Aorta (tissue), 5 donors: ENCODE data around the gene ATXN1. TPM values are rescaled to one million over a fixed set of nuclear protein-coding genes. Genes with fewer than 3 reads are reported as not detected.
A peak's percentile ranks its signal among the peaks of the same experiment; 100 is the strongest.

Experiments
- ATAC-seq: fragments of 200-7000 bp; cut with Tn5 transposase; one replicate; pipeline ENCODE4 v1.9.1; 2022; ENCODE audit warnings: moderate library complexity; ENCODE audit not compliant: low FRiP score
- DNase-seq, 2 donors: peaks; one replicate each; pipeline ENCODE4 v3.0.0-alpha.2; 2020
- H3K27ac ChIP-seq, 2 donors: one replicate each; pipeline ENCODE4 v1.5.1; 2013; ENCODE audit warnings: low read length in 2 of 2, mild to moderate bottlenecking in 2 of 2, moderate library complexity in 2 of 2, control low read depth in 1 of 2, inconsistent platforms in 1 of 2, low read depth in 1 of 2
- H3K27me3 ChIP-seq, 2 donors: one replicate each; pipeline ENCODE4 v1.6.1; 2013; ENCODE audit warnings: control low read depth in 1 of 2, low read length in 1 of 2, mild to moderate bottlenecking in 1 of 2, moderate library complexity in 1 of 2; ENCODE audit not compliant: insufficient read depth in 2 of 2, control insufficient read depth in 1 of 2
- H3K36me3 ChIP-seq, 2 donors: one replicate each; pipeline ENCODE4 v1.6.1; 2013; ENCODE audit warnings: control low read depth in 1 of 2, low read length in 1 of 2, mild to moderate bottlenecking in 1 of 2; ENCODE audit not compliant: insufficient read depth in 2 of 2, control insufficient read depth in 1 of 2
- H3K4me1 ChIP-seq, 2 donors: one replicate each; pipeline ENCODE4 v1.6.1; 2013; ENCODE audit warnings: low read length in 2 of 2, control low read depth in 1 of 2, mild to moderate bottlenecking in 1 of 2, moderate library complexity in 1 of 2; ENCODE audit not compliant: insufficient read depth in 2 of 2, control insufficient read depth in 1 of 2
- H3K4me3 ChIP-seq, 2 donors: one replicate each; pipeline ENCODE4 v1.5.1; 2013; ENCODE audit warnings: low read length in 2 of 2, control low read depth in 1 of 2, mild to moderate bottlenecking in 1 of 2
- H3K9me3 ChIP-seq: one replicate; pipeline ENCODE4 v1.6.1; 2013; ENCODE audit warnings: mild to moderate bottlenecking, low read length; ENCODE audit not compliant: control insufficient read depth
- WGBS, 2 donors: extraction: QIAGEN DNeasy Blood & Tissue Kit; methylation state at CpG; one replicate each; pipeline ENCODE4 v1.1.7; 2013; 5-methylcytosine and 5-hydroxymethylcytosine counted together
- intact Hi-C, 2 donors: fragments of 100-400 bp; cut with DNase I; formaldehyde crosslinking; loops; one replicate each; pipeline versions ENCODE4 v1.14.2 to v1.15.0; 2022
- long read RNA-seq, 2 donors: library from polyadenylated mRNA; unstranded; transcript quantifications; one replicate each; pipeline ENCODE4 v2.0.0, GENCODE V29; 2020 to 2021
- polyA plus RNA-seq, 2 donors: library from polyadenylated mRNA; stranded (reverse); fragments of 200-250 nt; gene quantifications; one replicate each; pipeline ENCODE4 v1.2.3, GENCODE V29; 2013
- total RNA-seq, 2 donors: library from RNA; stranded (reverse); fragmentation: NEBNext Ultra II Directional; extraction: Animal tissue kit (Norgen Biotek cat#: 25700); gene quantifications; one replicate each; pipeline ENCODE4 v1.2.1, GENCODE V29; 2021
- donor health status: healthy with polysubstance abuse.
- donor health status: Bipolar disorder and iron deficiency.
- donor health status: DM: no; HTN: no; CAD: no.
- donor health status: DM: no; HTN: no; CAD: no.
- donor health status: DM: yes; HTN: yes; CAD: no.

Gene ATXN1
- total RNA-seq (10 to 100 TPM; 77.3 to 85.5 TPM), polyA plus RNA-seq (10 to 100 TPM; 11.5 to 14.2 TPM)
- long read RNA-seq, donor 1, partial matches to known transcripts, result 5 of 51 reads
- long read RNA-seq, donor 1, other reads (novel, unspliced or antisense), result 41 of 51 reads
- long read RNA-seq, donor 2, partial matches to known transcripts, result 1 of 32 reads
- long read RNA-seq, donor 2, other reads (novel, unspliced or antisense), result 31 of 32 reads

- WGBS, 2 donors, result 0 to 1% methylated on average over 46 to 82 of the region's 82 CpGs
- peak; percentile 36 for ATAC-seq
- intact Hi-C loops, result loop anchor here (5.0 to 10.0 kb wide), 10 partner anchors 33 to 428 kb away; no protein-coding TSS in a partner anchor
These were observed at the start of gene ATXN1 for GRCh38 chr6:16760516-16761470. Gene ATXN1 (minus strand): TSS chr6:16761460.

GRCh38 chr6:16810411-16810810, 49.2 kb upstream of the ATXN1 start:
- H3K27me3 ChIP-seq, result no peaks in the 10 kb centered on the region
- no peaks in the 10 kb centered on the region for H3K36me3 ChIP-seq
- WGBS, 2 donors, result 90 to 92% methylated on average over 1 of the region's 1 CpG
- DNase-seq, result no peak
- no peak for ATAC-seq
- H3K4me3 ChIP-seq, result no peak overlapping the region
- intact Hi-C loops, result no loop called here
- H3K4me1 ChIP-seq, result no peaks in the 10 kb centered on the region
- H3K9me3 ChIP-seq, result peaks cover 3% of the 10 kb centered on the region
- H3K27ac ChIP-seq, result no peak overlapping the region

More at GRCh38 chr6:16760516-16761470, at the start of gene ATXN1:
- H3K4me3 ChIP-seq, result peak within 1 kb of the TSS; percentile 93 to 99
- no peaks in the 10 kb centered on the region for H3K27me3 ChIP-seq
- H3K4me1 ChIP-seq, result no peaks in the 10 kb centered on the region
- peak; percentile 74 to 87 for DNase-seq
- H3K9me3 ChIP-seq, result no peaks in the 10 kb centered on the region
- H3K36me3 ChIP-seq, result no peaks in the 10 kb centered on the region
- peak within 1 kb of the TSS; percentile 96 to 98 for H3K27ac ChIP-seq

GRCh38 chr6:16809753-16810358, 48.6 kb upstream of the ATXN1 start:
- H3K4me3 ChIP-seq, result no peak overlapping the region
- H3K4me1 ChIP-seq, result no peaks in the 10 kb centered on the region
- H3K27ac ChIP-seq, result no peak overlapping the region
- H3K36me3 ChIP-seq, result no peaks in the 10 kb centered on the region
- intact Hi-C loops, result no loop called here
- H3K27me3 ChIP-seq, result no peaks in the 10 kb centered on the region
- peaks cover 3% of the 10 kb centered on the region for H3K9me3 ChIP-seq
- DNase-seq (no peak), ATAC-seq (no peak)
- WGBS, 2 donors, result 74 to 81% methylated on average over 2 of the region's 2 CpGs

GRCh38 chr6:16807956-16808355, 46.7 kb upstream of the ATXN1 start:
- WGBS, 2 donors, result 94 to 96% methylated on average over 6 of the region's 6 CpGs
- Histone ChIP-seq H3K4me1 (no peaks in the 10 kb centered on the region), H3K36me3 (no peaks in the 10 kb centered on the region), H3K9me3 (peaks cover 3% of the 10 kb centered on the region), H3K4me3 (no peak overlapping the region), H3K27me3 (no peaks in the 10 kb centered on the region), H3K27ac (no peak overlapping the region)
- no peak for DNase-seq
- intact Hi-C loops, result no loop called here
- no peak for ATAC-seq

GRCh38 chr6:16806363-16806762, 45.1 kb upstream of the ATXN1 start:
- no peaks in the 10 kb centered on the region for H3K27me3 ChIP-seq
- no peak overlapping the region for H3K4me3 ChIP-seq
- no peak overlapping the region for H3K27ac ChIP-seq
- H3K4me1 ChIP-seq, result no peaks in the 10 kb centered on the region
- ATAC-seq, result no peak
- no peak for DNase-seq
- H3K36me3 ChIP-seq, result no peaks in the 10 kb centered on the region
- intact Hi-C loops, result no loop called here
- H3K9me3 ChIP-seq, result no peaks in the 10 kb centered on the region
- 85 to 87% methylated on average over 2 of the region's 2 CpGs for WGBS, 2 donors

GRCh38 chr6:16805243-16805950, 44.1 kb upstream of the ATXN1 start:
- ATAC-seq (no peak), DNase-seq (no peak)
- 63 to 67% methylated on average over 5 of the region's 5 CpGs for WGBS, 2 donors
- H3K4me3 ChIP-seq, result no peak overlapping the region
- no peaks in the 10 kb centered on the region for H3K4me1 ChIP-seq
- H3K27me3 ChIP-seq, result no peaks in the 10 kb centered on the region
- no peaks in the 10 kb centered on the region for H3K36me3 ChIP-seq
- intact Hi-C loops, result no loop called here
- H3K27ac ChIP-seq, result no peak overlapping the region
- H3K9me3 ChIP-seq, result no peaks in the 10 kb centered on the region

- Histone ChIP-seq H3K4me1 (no peaks in the 10 kb centered on the region), H3K4me3 (no peak overlapping the region), H3K27me3 (no peaks in the 10 kb centered on the region), H3K36me3 (no peaks in the 10 kb centered on the region), H3K9me3 (no peaks in the 10 kb centered on the region), H3K27ac (no peak overlapping the region)
- DNase-seq (no peak), ATAC-seq (no peak)
- WGBS, 2 donors, result 89 to 90% methylated on average over 8 of the region's 8 CpGs
- intact Hi-C loops, result no loop called here
These were observed 43.4 kb upstream of the ATXN1 start for GRCh38 chr6:16804546-16805242.
